LNCAP (cell line): ENCODE data around the gene GPAM.
A peak's percentile ranks its signal among the peaks of the same experiment; 100 is the strongest.

Experiments used
- CTCF ChIP-seq: fragments of 450-650 bp; IDR thresholded peaks from 2 replicates; pipeline ENCODE4 v1.5.1; 2017; ENCODE audit warnings: mild to moderate bottlenecking

Gene GPAM

GRCh38 chr10:112137154-112137987, 46.2 kb downstream of the GPAM start:
- TF ChIP-seq CTCF, result peak; percentile 94

- no peak for TF ChIP-seq CTCF
These were observed 46.9 kb downstream of the GPAM start for GRCh38 chr10:112136486-112137153.

- TF ChIP-seq CTCF, result no peak
These were observed 48.0 kb downstream of the GPAM start for GRCh38 chr10:112135604-112136003.

- TF ChIP-seq CTCF, result no peak
These were observed 51.1 kb downstream of the GPAM start for GRCh38 chr10:112132435-112132834.

- no peak for TF ChIP-seq CTCF
These were observed 51.6 kb downstream of the GPAM start for GRCh38 chr10:112131996-112132395.

GRCh38 chr10:112131346-112131745, 52.2 kb downstream of the GPAM start:
- TF ChIP-seq CTCF, result no peak

GRCh38 chr10:112126901-112127300, 56.7 kb downstream of the GPAM start:
- no peak for TF ChIP-seq CTCF
